Fibroblast of the aortic adventitia (primary cell): ENCODE results near the gene HEBP1. TPM values are rescaled to one million over a fixed set of nuclear protein-coding genes. Genes with fewer than 3 reads are reported as not detected.

Source experiments
- DNase-seq: peaks from one replicate; pipeline ENCODE4 v3.0.0-alpha.2; 2010; ENCODE audit warnings: low read depth
- H3K4me3 ChIP-seq: 2 replicates; pipeline ENCODE4 v1.5.1; 2011; ENCODE audit warnings: low read depth, mild to moderate bottlenecking, control low read depth, low read length, moderate library complexity
- total RNA-seq: library from RNA; depleted of rRNA; stranded (reverse); fragments of >200 nt; gene quantifications from 2 replicates; pipeline ENCODE4 v1.2.3, GENCODE V29; 2012; ENCODE audit warnings: low replicate concordance
- TF ChIP-seq, protein P1 (sequence below): IDR thresholded peaks from 2 replicates; pipeline ENCODE4 v1.5.1; 2011; ENCODE audit warnings: mild to moderate bottlenecking, low read length, control low read depth, inconsistent platforms; ENCODE audit not compliant: insufficient read depth

HEBP1 gene
- total RNA-seq, 1 donor: 14.4 TPM

DNA sequence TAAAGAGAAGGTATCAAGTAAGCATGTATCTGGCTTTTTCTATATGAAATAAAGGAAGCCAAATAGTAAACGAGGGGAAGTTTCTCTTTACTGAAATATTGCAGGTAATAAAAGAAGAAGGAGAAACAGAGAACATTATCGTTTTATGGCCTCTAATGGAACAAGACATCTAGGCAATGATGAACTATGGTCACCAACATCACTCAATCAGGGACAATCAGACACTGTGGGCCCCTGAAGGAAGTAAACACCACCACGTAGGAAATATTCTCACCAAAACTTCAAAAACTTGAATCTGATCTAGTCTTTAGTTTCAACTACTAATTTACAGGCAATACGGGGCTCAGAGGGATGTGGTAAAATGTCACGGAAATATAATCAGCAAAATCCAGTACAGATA lies 15.9 kb downstream of the HEBP1 start:
- DNase-seq: no peak
- TF ChIP-seq, protein P1, sequence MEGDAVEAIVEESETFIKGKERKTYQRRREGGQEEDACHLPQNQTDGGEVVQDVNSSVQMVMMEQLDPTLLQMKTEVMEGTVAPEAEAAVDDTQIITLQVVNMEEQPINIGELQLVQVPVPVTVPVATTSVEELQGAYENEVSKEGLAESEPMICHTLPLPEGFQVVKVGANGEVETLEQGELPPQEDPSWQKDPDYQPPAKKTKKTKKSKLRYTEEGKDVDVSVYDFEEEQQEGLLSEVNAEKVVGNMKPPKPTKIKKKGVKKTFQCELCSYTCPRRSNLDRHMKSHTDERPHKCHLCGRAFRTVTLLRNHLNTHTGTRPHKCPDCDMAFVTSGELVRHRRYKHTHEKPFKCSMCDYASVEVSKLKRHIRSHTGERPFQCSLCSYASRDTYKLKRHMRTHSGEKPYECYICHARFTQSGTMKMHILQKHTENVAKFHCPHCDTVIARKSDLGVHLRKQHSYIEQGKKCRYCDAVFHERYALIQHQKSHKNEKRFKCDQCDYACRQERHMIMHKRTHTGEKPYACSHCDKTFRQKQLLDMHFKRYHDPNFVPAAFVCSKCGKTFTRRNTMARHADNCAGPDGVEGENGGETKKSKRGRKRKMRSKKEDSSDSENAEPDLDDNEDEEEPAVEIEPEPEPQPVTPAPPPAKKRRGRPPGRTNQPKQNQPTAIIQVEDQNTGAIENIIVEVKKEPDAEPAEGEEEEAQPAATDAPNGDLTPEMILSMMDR: no peak
- H3K4me3 ChIP-seq: no peak overlapping the region

DNA sequence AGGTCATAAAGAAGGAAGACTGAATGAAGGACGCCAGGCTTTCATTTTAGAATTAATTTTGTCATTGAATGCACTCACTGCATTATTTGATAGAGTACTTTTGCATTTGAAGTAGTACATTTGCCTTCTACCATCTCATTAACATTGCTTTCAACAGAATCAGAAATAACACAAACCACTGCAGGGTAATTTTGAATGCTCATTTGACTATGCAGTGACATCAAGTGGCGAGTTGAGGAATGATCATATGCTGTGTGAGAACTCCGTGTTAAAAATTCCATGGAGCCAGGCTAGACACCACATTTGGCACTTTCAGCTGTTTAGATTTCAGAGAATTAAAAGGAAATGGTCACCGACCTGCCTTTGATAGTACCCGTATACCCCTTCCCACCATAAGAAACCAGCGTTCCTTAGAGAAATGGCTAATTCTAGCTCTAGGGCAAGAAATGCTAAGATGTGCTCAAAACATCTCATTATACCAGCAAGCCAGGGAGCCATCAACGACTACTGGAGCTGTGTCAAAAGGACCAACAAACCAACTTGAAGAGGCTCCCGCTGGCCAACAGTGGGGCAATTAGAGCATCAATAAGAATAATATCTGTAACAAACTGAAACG lies 16.5 kb downstream of the HEBP1 start:
- H3K4me3 ChIP-seq: no peak overlapping the region
- peak; percentile 79 for DNase-seq
- TF ChIP-seq, protein P1: peak; percentile 72

DNA sequence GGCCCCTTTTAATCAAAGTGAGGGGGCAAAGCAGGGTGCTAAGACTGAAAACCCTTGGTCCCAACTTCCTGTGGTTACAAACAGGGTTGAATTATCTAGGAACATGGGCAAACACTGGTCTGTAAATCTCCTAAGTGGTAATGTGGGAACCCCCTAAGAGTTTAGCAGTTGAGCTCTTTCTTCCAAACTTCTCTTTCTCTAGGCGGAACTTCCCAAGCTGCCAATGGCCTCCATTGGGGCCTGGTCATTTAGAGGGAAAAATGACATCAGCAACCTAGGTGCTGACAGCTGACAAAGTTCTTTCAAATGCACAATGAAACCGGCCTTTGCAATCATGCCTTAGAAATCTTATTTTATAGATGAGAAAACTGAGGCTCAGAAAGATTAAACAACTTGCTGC lies 17.7 kb downstream of the HEBP1 start:
- DNase-seq: no peak
- TF ChIP-seq, protein P1: no peak
- no peak overlapping the region for H3K4me3 ChIP-seq

DNA sequence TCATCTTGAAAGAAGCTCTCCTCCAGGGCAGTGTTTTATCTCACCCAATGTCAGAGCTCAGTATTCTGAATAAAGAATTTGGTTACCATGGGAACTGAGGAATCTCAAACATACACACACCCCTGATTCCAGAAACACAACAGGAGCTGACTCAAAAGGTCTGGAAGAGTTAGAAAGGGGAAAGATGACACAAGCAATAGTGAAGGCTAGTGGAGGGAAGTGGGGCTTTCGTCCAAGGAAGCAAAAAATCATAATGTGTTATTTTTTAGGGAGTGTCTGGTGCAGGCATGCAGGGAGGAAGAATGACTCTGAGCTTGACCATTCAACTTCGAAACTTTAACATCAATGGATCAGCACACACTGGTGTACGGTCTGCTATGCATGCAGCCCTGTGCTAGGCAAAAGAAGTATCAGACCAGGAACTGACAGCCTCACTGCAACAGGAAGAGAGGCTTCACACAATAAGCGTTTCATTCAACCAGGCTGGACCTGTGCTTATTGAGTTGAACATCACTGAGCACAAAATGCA lies 20.3 kb downstream of the HEBP1 start:
- TF ChIP-seq, protein P1: no peak
- H3K4me3 ChIP-seq: no peak overlapping the region
- DNase-seq: peak; percentile 99

DNA sequence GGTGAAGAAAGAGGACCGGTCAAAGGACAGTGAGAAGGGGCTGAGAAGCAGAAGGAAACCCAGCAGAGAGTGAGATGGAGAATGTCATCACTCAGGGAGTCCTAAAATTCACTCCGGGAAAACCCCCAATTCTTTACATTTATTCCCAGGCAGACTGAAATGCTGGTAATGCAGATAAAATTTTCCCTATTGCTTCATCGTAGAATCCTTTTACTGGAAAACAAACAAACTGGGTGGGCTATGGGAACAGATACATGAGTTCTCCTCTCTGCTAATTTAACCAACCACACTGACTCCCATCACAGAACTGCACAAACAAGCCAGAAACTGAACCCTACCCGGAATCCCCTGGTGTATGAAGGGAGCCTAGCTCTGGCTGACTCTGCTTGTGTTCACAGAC lies 20.9 kb downstream of the HEBP1 start:
- peak; percentile 68 for DNase-seq
- no peak overlapping the region for H3K4me3 ChIP-seq
- TF ChIP-seq, protein P1: no peak

DNA sequence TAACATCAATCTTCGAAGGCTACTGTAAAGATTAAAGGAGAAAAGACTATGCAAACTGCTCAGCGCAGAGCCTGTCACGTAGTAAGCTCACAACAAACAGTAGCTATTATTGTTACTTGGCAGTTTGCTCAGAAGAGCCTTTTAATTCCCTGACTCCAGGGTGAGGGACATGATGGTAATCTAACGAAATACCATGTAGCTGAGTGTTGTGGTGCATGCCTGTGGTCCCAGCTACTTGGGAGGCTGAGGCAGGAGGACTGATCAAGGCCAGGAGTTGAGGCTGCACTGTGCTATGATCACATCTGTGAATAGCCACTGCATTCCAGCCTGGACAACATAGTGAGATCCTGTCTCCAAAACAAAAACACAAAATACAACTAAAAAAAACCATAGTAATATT lies 22.8 kb downstream of the HEBP1 start:
- DNase-seq: no peak
- no peak overlapping the region for H3K4me3 ChIP-seq
- TF ChIP-seq, protein P1: no peak

DNA sequence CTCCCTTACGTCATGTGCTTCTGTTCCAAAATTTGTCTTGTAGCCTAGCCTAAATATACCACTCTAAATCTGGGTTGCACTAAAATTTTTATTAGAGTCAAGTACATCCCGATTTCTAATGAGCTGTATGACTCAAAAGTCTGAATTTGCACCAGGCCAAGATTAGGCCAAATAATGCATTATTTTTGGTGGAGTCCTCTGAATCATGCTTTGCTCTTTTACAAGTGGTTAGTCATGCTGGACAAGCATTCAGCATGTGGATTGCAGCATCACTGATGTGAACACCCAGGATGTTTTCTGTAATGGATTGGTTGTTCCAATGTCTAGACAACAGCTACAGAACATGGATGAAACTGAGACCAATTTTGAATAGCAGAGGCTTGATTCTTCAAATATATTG lies 23.7 kb downstream of the HEBP1 start:
- peak; percentile 97 for DNase-seq
- TF ChIP-seq, protein P1: no peak
- no peak overlapping the region for H3K4me3 ChIP-seq
